B cell (primary cell): ENCODE measurements around the gene CRYZ. TPM values are rescaled to one million over a fixed set of nuclear protein-coding genes. Genes with fewer than 3 reads are reported as not detected.
A peak's percentile ranks its signal among the peaks of the same experiment; 100 is the strongest.

ENCODE experiments used
- ATAC-seq: fragments of 200-7000 bp; cut with Tn5 transposase; one replicate; pipeline ENCODE4 v1.10.0; 2021; ENCODE audit warnings: low read depth, mild to moderate bottlenecking, moderate number of reproducible peaks, moderate library complexity
- CTCF ChIA-PET: fragments of 350-600 bp; sonication (Branson Sonifier 250); formaldehyde crosslinking; loops from one replicate; lab custom pipeline; 2021; ENCODE audit warnings: antibody characterized with exemption, inconsistent platforms; lab: Charles Lee
- POLR2A ChIA-PET: fragments of 350-600 bp; sonication (Branson Sonifier 250); formaldehyde crosslinking; loops from one replicate; lab custom pipeline; 2021; ENCODE audit warnings: antibody characterized with exemption; lab: Charles Lee
- DNase-seq: peaks from one replicate; pipeline ENCODE4 v3.0.0; 2013
- H2AFZ ChIP-seq: 2 replicates; pipeline ENCODE4 v1.6.1; 2012; ENCODE audit warnings: mild to moderate bottlenecking, low read depth, low read length; ENCODE audit not compliant: insufficient read depth, poor library complexity, severe bottlenecking
- H3K27ac ChIP-seq, 2 donors: 1 replicate in 1 of 2; 2 replicates in 1 of 2; pipeline ENCODE4 v1.5.1; 2012 to 2013; ENCODE audit warnings: low read length in 2 of 2, mild to moderate bottlenecking in 2 of 2, moderate library complexity in 1 of 2
- H3K27me3 ChIP-seq, 4 experiments: fragments of 200-600 bp in 1 of 4; sonication (generic) in 1 of 4; replicated peaks in 1 of 4; 1 replicate in 2 of 4; 2 replicates in 2 of 4; pipeline versions ENCODE4 v1.6.1 to v1.7.0; 2013 to 2016; ENCODE audit warnings: low read length in 3 of 4, mild to moderate bottlenecking in 2 of 4, mixed read lengths in 1 of 4, moderate library complexity in 1 of 4; ENCODE audit not compliant: insufficient read depth in 4 of 4, control insufficient read depth in 3 of 4; ENCODE audit errors: control extremely low read depth in 1 of 4
- H3K36me3 ChIP-seq, 2 experiments: replicated peaks in 1 of 2; 1 replicate in 1 of 2; 2 replicates in 1 of 2; pipeline versions ENCODE4 v1.6.1 to v1.7.1; 2013; ENCODE audit warnings: low read length in 1 of 2; ENCODE audit not compliant: insufficient read depth in 2 of 2, control insufficient read depth in 1 of 2; ENCODE audit errors: control extremely low read depth in 1 of 2, extremely low read depth in 1 of 2
- H3K4me1 ChIP-seq, 2 donors: fragments of 200-600 bp in 1 of 2; sonication (generic) in 1 of 2; 1 replicate in 1 of 2; 2 replicates in 1 of 2; pipeline versions ENCODE4 v1.5.1 to v1.6.1; 2013 to 2017; ENCODE audit warnings: low read length in 2 of 2; ENCODE audit not compliant: control insufficient read depth in 2 of 2, insufficient read depth in 2 of 2
- H3K4me2 ChIP-seq: replicated peaks from 2 replicates; pipeline ENCODE3; 2012; ENCODE audit warnings: mild to moderate bottlenecking, low read depth, low read length; ENCODE audit not compliant: poor library complexity, severe bottlenecking
- H3K4me3 ChIP-seq, 5 experiments: fragments of 200-600 bp in 1 of 5; sonication (generic) in 1 of 5; 1 replicate in 3 of 5; 2 replicates in 2 of 5; pipeline versions ENCODE4 v1.5.1 to v1.7.0; 2011 to 2016; ENCODE audit warnings: low read length in 4 of 5, mild to moderate bottlenecking in 4 of 5, low read depth in 2 of 5, control low read depth in 1 of 5, moderate library complexity in 1 of 5; ENCODE audit not compliant: insufficient read depth in 1 of 5; ENCODE audit errors: control extremely low read depth in 1 of 5, extremely low read depth in 1 of 5
- H3K79me2 ChIP-seq: fragments of 200-600 bp; sonication (generic); one replicate; pipeline ENCODE4 v1.6.0; 2016; ENCODE audit warnings: low read length; ENCODE audit not compliant: control insufficient read depth, insufficient read depth
- H3K9ac ChIP-seq: fragments of 200-600 bp; sonication (generic); 2 replicates; pipeline ENCODE4 v1.6.1; 2017; ENCODE audit warnings: mild to moderate bottlenecking, low read length, moderate library complexity
- H3K9me3 ChIP-seq, 3 donors: one replicate each; pipeline versions ENCODE4 v1.6.1 to v1.7.1; 2013; ENCODE audit warnings: low read length in 2 of 3; ENCODE audit not compliant: control insufficient read depth in 2 of 3, insufficient read depth in 1 of 3; ENCODE audit errors: control extremely low read depth in 1 of 3
- H4K20me1 ChIP-seq: 2 replicates; pipeline ENCODE4 v1.6.0; 2012; ENCODE audit warnings: mild to moderate bottlenecking, low read length; ENCODE audit not compliant: insufficient read depth, control insufficient read depth, poor library complexity, severe bottlenecking
- H3K27ac Mint-ChIP-seq: one replicate; pipeline ENCODE4 v1.8.0; 2021; ENCODE audit warnings: mixed read lengths
- H3K27me3 Mint-ChIP-seq: one replicate; pipeline ENCODE4 v1.8.0; 2021; ENCODE audit warnings: mixed read lengths
- H3K4me1 Mint-ChIP-seq: one replicate; pipeline ENCODE4 v1.8.0; 2021; ENCODE audit warnings: mixed read lengths
- H3K4me3 Mint-ChIP-seq: one replicate; pipeline ENCODE4 v1.8.0; 2021; ENCODE audit warnings: mixed read lengths
- H3K9me3 Mint-ChIP-seq: one replicate; pipeline ENCODE4 v1.8.0; 2022; ENCODE audit warnings: mixed read lengths; ENCODE audit not compliant: insufficient read depth
- EZH2 ChIP-seq: IDR thresholded peaks from 2 replicates; pipeline ENCODE4 v1.6.1; 2012; ENCODE audit warnings: borderline replicate concordance, low read depth, mild to moderate bottlenecking, moderate library complexity, low read length; ENCODE audit not compliant: insufficient read depth, poor library complexity, severe bottlenecking
- WGBS: methylation state at CpG from one replicate; pipeline ENCODE4 v1.1.5; 2013; ENCODE audit warnings: missing lambda C conversion rate; ENCODE audit not compliant: insufficient coverage; 5-methylcytosine and 5-hydroxymethylcytosine counted together
- intact Hi-C: fragments of 100-400 bp; cut with micrococcal nuclease; formaldehyde crosslinking; loops from one replicate; pipeline ENCODE4 v1.10.0; 2022
- polyA minus RNA-seq: library from RNA; depleted of rRNA, polyadenylated mRNA; stranded (reverse); fragments of >200 nt; gene quantifications from 2 replicates; pipeline ENCODE4 v1.2.3, GENCODE V29; 2012
- polyA plus RNA-seq: library from polyadenylated mRNA; depleted of rRNA; stranded (reverse); fragments of >200 nt; gene quantifications from 2 replicates; pipeline ENCODE4 v1.2.3, GENCODE V29; 2012
- total RNA-seq, 2 donors: library from RNA; stranded (reverse); fragments of 120-200 nt in 1 of 2; gene quantifications; 1 replicate in 1 of 2; 2 replicates in 1 of 2; pipeline versions ENCODE4 v1.2.3 to v1.2.4, GENCODE V29; 2013 to 2022
- TF ChIP-seq, protein P1 (sequence below): fragments of 200-600 bp; IDR thresholded peaks from one replicate; pipeline ENCODE4 v1.8.0; 2022; ENCODE audit warnings: antibody characterized with exemption, mild to moderate bottlenecking

Gene CRYZ, protein sequence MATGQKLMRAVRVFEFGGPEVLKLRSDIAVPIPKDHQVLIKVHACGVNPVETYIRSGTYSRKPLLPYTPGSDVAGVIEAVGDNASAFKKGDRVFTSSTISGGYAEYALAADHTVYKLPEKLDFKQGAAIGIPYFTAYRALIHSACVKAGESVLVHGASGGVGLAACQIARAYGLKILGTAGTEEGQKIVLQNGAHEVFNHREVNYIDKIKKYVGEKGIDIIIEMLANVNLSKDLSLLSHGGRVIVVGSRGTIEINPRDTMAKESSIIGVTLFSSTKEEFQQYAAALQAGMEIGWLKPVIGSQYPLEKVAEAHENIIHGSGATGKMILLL
- total RNA-seq (20.9 and 21.7 TPM in 2 replicates), polyA plus RNA-seq (10.9 and 11.1 TPM in 2 replicates), polyA minus RNA-seq (7.4 and 9.3 TPM in 2 replicates)
- total RNA-seq (2013) = 23.2 TPM

DNA sequence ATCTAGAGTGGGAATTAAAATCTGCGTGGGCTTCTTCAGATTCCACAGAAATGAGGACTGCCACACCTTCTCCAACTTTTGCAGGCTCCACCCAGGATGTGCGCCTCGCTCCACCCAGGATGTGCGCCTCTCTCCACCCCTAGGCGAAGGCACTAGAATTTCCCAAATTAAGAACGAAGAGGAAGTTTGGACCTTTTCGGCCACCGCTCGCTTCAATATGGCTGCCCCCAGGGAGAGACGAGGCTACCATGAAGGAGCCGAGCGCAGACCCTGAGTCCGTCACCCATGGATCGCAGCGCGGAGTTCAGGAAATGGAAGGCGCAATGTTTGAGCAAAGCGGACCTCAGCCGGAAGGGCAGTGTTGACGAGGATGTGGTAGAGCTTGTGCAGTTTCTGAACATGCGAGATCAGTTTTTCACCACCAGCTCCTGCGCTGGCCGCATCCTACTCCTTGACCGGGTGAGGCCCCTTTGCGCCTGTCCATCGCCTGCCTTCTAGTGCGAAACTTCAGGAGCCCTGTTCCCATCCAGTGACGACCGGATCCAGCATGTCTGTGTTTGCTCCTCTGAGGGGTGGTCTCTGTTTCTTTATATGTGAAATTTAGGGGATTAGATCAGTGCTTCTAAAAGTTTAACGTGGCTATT lies at the start of gene CRYZ, which contains the start of gene TYW3:
TSS of gene CRYZ (minus strand) at position 91 of the 644 bp plus-strand sequence. CDS start 8,229 bp downstream, outside the sequence.
TSS of gene TYW3 (plus strand) at position 193 of the 644 bp plus-strand sequence. CDS start at position 286, 93 bp downstream.
- H4K20me1 ChIP-seq = peaks cover 14% of the 10 kb centered on the region
- no peaks in the 10 kb centered on the region for H3K27me3 Mint-ChIP-seq
- ChIA-PET CTCF (interaction anchor here (0.8 to 2.4 kb wide), 7 partner anchors 12 to 1421 kb away, joined by 3 to 14 read pairs (median 3); no protein-coding TSS in a partner anchor), POLR2A (no interaction called here)
- H3K27me3 ChIP-seq = no peaks in the 10 kb centered on the region
- ATAC-seq (peak; percentile 84), DNase-seq (peak; percentile 89)
- H3K9ac ChIP-seq = peak within 1 kb of the TSS; percentile 77
- H3K36me3 ChIP-seq = peaks cover 5 to 14% of the 10 kb centered on the region in 2 experiments
- H3K27ac Mint-ChIP-seq = peak within 1 kb of the TSS; percentile 97
- no peaks in the 10 kb centered on the region for H3K9me3 Mint-ChIP-seq
- H2AFZ ChIP-seq = peak within 1 kb of the TSS; percentile 84
- H3K4me1 ChIP-seq = peaks cover 9 to 15% of the 10 kb centered on the region in 2 donors
- under 1% methylated on average over 30 of the region's 30 CpGs for WGBS
- H3K4me3 ChIP-seq = peak within 1 kb of the TSS; percentile 71 to 96 (median 78)
- no peaks in the 10 kb centered on the region for H3K9me3 ChIP-seq
- TF ChIP-seq EZH2 = no peak
- TF ChIP-seq, protein P1, sequence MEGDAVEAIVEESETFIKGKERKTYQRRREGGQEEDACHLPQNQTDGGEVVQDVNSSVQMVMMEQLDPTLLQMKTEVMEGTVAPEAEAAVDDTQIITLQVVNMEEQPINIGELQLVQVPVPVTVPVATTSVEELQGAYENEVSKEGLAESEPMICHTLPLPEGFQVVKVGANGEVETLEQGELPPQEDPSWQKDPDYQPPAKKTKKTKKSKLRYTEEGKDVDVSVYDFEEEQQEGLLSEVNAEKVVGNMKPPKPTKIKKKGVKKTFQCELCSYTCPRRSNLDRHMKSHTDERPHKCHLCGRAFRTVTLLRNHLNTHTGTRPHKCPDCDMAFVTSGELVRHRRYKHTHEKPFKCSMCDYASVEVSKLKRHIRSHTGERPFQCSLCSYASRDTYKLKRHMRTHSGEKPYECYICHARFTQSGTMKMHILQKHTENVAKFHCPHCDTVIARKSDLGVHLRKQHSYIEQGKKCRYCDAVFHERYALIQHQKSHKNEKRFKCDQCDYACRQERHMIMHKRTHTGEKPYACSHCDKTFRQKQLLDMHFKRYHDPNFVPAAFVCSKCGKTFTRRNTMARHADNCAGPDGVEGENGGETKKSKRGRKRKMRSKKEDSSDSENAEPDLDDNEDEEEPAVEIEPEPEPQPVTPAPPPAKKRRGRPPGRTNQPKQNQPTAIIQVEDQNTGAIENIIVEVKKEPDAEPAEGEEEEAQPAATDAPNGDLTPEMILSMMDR = no peak
- H3K27ac ChIP-seq = peak within 1 kb of the TSS; percentile 73
- H3K4me2 ChIP-seq = peak within 1 kb of the TSS; percentile 88
- H3K79me2 ChIP-seq = peaks cover 29% of the 10 kb centered on the region
- peaks cover 31% of the 10 kb centered on the region for H3K4me1 Mint-ChIP-seq
- intact Hi-C loops = loop anchor here (1.0 to 2.0 kb wide), 2 partner anchors 80 to 535 kb away; partner anchors contain the start of genes FPGT and LRRIQ3
- peak within 1 kb of the TSS; percentile 98 for H3K4me3 Mint-ChIP-seq
